MM.1S (cell line): Measurements from ENCODE around the gene DEPDC1B.
"Not testable (repeated sequence)": the region's sequence is repeated elsewhere in the genome, so short reads cannot be mapped to it uniquely, and the experiment has no call there.

Source experiments
- DNase-seq: peaks from one replicate; pipeline ENCODE4 v3.0.0-alpha.2; 2015
- H2AFZ ChIP-seq: fragments of 300-600 bp; sonication (generic); 2 replicates; pipeline ENCODE4 v1.6.0; 2016; ENCODE audit warnings: antibody characterized with exemption, low read length
- H3F3A ChIP-seq: fragments of 300-600 bp; sonication (generic); 2 replicates; pipeline ENCODE4 v1.6.1; 2016; ENCODE audit warnings: mild to moderate bottlenecking, antibody characterized with exemption, low read length, moderate library complexity, mixed read lengths; ENCODE audit not compliant: insufficient read depth
- H3K27ac ChIP-seq: fragments of 300-600 bp; sonication (generic); 2 replicates; pipeline ENCODE4 v1.5.1; 2016; ENCODE audit warnings: mild to moderate bottlenecking, low read length
- H3K27me3 ChIP-seq: fragments of 300-600 bp; sonication (generic); replicated peaks from 2 replicates; pipeline ENCODE4 v1.6.0; 2016; ENCODE audit warnings: low read length; ENCODE audit not compliant: insufficient read depth
- H3K36me3 ChIP-seq: fragments of 300-600 bp; sonication (generic); replicated peaks from 2 replicates; pipeline ENCODE4 v1.6.1; 2016; ENCODE audit warnings: mild to moderate bottlenecking, low read length, mixed read lengths; ENCODE audit not compliant: insufficient read depth
- H3K4me1 ChIP-seq: fragments of 300-600 bp; sonication (generic); 2 replicates; pipeline ENCODE4 v1.6.1; 2016; ENCODE audit warnings: low read length, mixed read lengths
- H3K4me2 ChIP-seq: fragments of 300-600 bp; sonication (generic); 2 replicates; pipeline ENCODE4 v1.6.0; 2016; ENCODE audit warnings: low read depth, low read length
- H3K4me3 ChIP-seq: fragments of 300-600 bp; sonication (generic); 2 replicates; pipeline ENCODE4 v1.5.1; 2016; ENCODE audit warnings: low read length, mixed read lengths
- H3K79me2 ChIP-seq: fragments of 300-600 bp; sonication (generic); 2 replicates; pipeline ENCODE4 v1.6.1; 2016; ENCODE audit warnings: mixed run types, low read length, mixed read lengths
- H3K9ac ChIP-seq: fragments of 300-600 bp; sonication (generic); 2 replicates; pipeline ENCODE4 v1.6.1; 2016; ENCODE audit warnings: low read length, mixed read lengths
- H3K9me2 ChIP-seq: fragments of 300-600 bp; sonication (generic); replicated peaks from 2 replicates; pipeline ENCODE4 v1.6.1; 2016; ENCODE audit warnings: mild to moderate bottlenecking, low read length, mixed read lengths; ENCODE audit not compliant: insufficient read depth
- H3K9me3 ChIP-seq: fragments of 300-600 bp; sonication (generic); replicated peaks from 2 replicates; pipeline ENCODE4 v1.6.1; 2016; ENCODE audit warnings: mild to moderate bottlenecking, low read length, mixed read lengths; ENCODE audit not compliant: insufficient read depth
- H4K20me1 ChIP-seq: fragments of 300-600 bp; sonication (generic); 2 replicates; pipeline ENCODE4 v1.6.1; 2016; ENCODE audit warnings: mild to moderate bottlenecking, low read length, moderate library complexity, mixed read lengths; ENCODE audit not compliant: insufficient read depth
- CTCF ChIP-seq: fragments of 300-600 bp; sonication (generic); IDR thresholded peaks from 2 replicates; pipeline ENCODE4 v1.5.1; 2016; ENCODE audit warnings: antibody characterized with exemption, low read length, mixed read lengths
- EZH2 ChIP-seq: fragments of 300-600 bp; sonication (generic); optimal IDR thresholded peaks from 2 replicates; pipeline ENCODE3; 2017; ENCODE audit warnings: low read depth, mild to moderate bottlenecking, antibody characterized with exemption, low read length, mixed read lengths
- EZH2phosphoT487 ChIP-seq: fragments of 300-600 bp; sonication (generic); IDR thresholded peaks from 2 replicates; pipeline ENCODE4 v1.6.1; 2018; ENCODE audit warnings: antibody characterized with exemption, low read length

The DEPDC1B gene

GRCh38 chr5:60719329-60719728 is 19.4 kb upstream of the DEPDC1B start:
- H3K9ac ChIP-seq, result no peak overlapping the region
- H3K9me3 ChIP-seq, result no peaks in the 10 kb centered on the region
- no peaks in the 10 kb centered on the region for H3F3A ChIP-seq
- H3K36me3 ChIP-seq, result no peaks in the 10 kb centered on the region
- no peak for DNase-seq
- no peak overlapping the region for H2AFZ ChIP-seq
- TF ChIP-seq CTCF, result no peak
- TF ChIP-seq EZH2, result no peak
- no peak for TF ChIP-seq EZH2phosphoT487
- no peaks in the 10 kb centered on the region for H3K27me3 ChIP-seq
- no peaks in the 10 kb centered on the region for H3K79me2 ChIP-seq
- no peaks in the 10 kb centered on the region for H3K4me1 ChIP-seq
- H3K27ac ChIP-seq, result no peak overlapping the region
- H3K9me2 ChIP-seq, result no peaks in the 10 kb centered on the region
- H4K20me1 ChIP-seq, result no peaks in the 10 kb centered on the region
- H3K4me3 ChIP-seq, result no peak overlapping the region
- no peak overlapping the region for H3K4me2 ChIP-seq

GRCh38 chr5:60718166-60718892 is 18.4 kb upstream of the DEPDC1B start:
- Histone ChIP-seq H3K27ac (no peak overlapping the region), H3F3A (no peaks in the 10 kb centered on the region), H2AFZ (no peak overlapping the region), H3K4me1 (no peaks in the 10 kb centered on the region), H3K79me2 (no peaks in the 10 kb centered on the region), H4K20me1 (no peaks in the 10 kb centered on the region), H3K9ac (no peak overlapping the region), H3K36me3 (no peaks in the 10 kb centered on the region), H3K4me3 (no peak overlapping the region), H3K4me2 (no peak overlapping the region), H3K27me3 (no peaks in the 10 kb centered on the region), H3K9me3 (no peaks in the 10 kb centered on the region), H3K9me2 (no peaks in the 10 kb centered on the region)
- TF ChIP-seq EZH2phosphoT487 (no peak), CTCF (no peak), EZH2 (no peak)
- DNase-seq, result no peak

GRCh38 chr5:60715201-60715928 is 15.4 kb upstream of the DEPDC1B start:
- not testable (repeated sequence) for H3K4me2 ChIP-seq, H3K79me2 ChIP-seq, H3K27ac ChIP-seq, DNase-seq, H3K9me3 ChIP-seq, H3F3A ChIP-seq, H3K9me2 ChIP-seq, H2AFZ ChIP-seq, H3K27me3 ChIP-seq, H3K4me3 ChIP-seq, H3K36me3 ChIP-seq, H3K9ac ChIP-seq, H3K4me1 ChIP-seq, H4K20me1 ChIP-seq

- H3K27ac ChIP-seq, result no peak overlapping the region
- H3K9ac ChIP-seq, result no peak overlapping the region
- H4K20me1 ChIP-seq, result no peaks in the 10 kb centered on the region
- TF ChIP-seq CTCF (no peak), EZH2 (no peak), EZH2phosphoT487 (no peak)
- H3K4me2 ChIP-seq, result no peak overlapping the region
- no peak overlapping the region for H2AFZ ChIP-seq
- no peaks in the 10 kb centered on the region for H3K36me3 ChIP-seq
- H3K79me2 ChIP-seq, result no peaks in the 10 kb centered on the region
- no peak overlapping the region for H3K4me3 ChIP-seq
- DNase-seq, result no peak
- H3K4me1 ChIP-seq, result no peaks in the 10 kb centered on the region
- no peaks in the 10 kb centered on the region for H3K27me3 ChIP-seq
- H3K9me3 ChIP-seq, result no peaks in the 10 kb centered on the region
- H3F3A ChIP-seq, result no peaks in the 10 kb centered on the region
- no peaks in the 10 kb centered on the region for H3K9me2 ChIP-seq
These were observed 13.0 kb upstream of the DEPDC1B start for GRCh38 chr5:60712950-60713349.

- H3K9me2 ChIP-seq, H4K20me1 ChIP-seq, H2AFZ ChIP-seq, H3K27ac ChIP-seq, H3K79me2 ChIP-seq, H3F3A ChIP-seq, H3K9ac ChIP-seq, H3K4me2 ChIP-seq, H3K4me3 ChIP-seq, H3K9me3 ChIP-seq, H3K4me1 ChIP-seq, H3K36me3 ChIP-seq, DNase-seq, H3K27me3 ChIP-seq: not testable (repeated sequence)
These were observed 11.9 kb upstream of the DEPDC1B start for GRCh38 chr5:60711892-60712291.
